IMR-90 (cell line): ENCODE measurements around the gene TGFB2.

Experiments used
- BHLHE40 ChIP-seq: fragments of 150-350 bp; IDR thresholded peaks from 2 replicates; pipeline ENCODE4 v1.6.1; 2016; ENCODE audit warnings: mild to moderate bottlenecking, low read depth, low read length
- CHD1 ChIP-seq: IDR thresholded peaks from 2 replicates; pipeline ENCODE4 v1.6.1; 2012; ENCODE audit warnings: low read depth, low read length, improper control_type of control experiment
- POLR2A ChIP-seq: IDR thresholded peaks from 2 replicates; pipeline ENCODE4 v1.6.1; 2012; ENCODE audit warnings: mild to moderate bottlenecking, low read depth, low read length
- TF ChIP-seq, protein P1 (sequence below): conservative IDR thresholded peaks from 2 replicates; pipeline ENCODE4 v1.5.1; 2012; ENCODE audit warnings: mild to moderate bottlenecking, low read depth, low read length, improper control_type of control experiment

DNA sequence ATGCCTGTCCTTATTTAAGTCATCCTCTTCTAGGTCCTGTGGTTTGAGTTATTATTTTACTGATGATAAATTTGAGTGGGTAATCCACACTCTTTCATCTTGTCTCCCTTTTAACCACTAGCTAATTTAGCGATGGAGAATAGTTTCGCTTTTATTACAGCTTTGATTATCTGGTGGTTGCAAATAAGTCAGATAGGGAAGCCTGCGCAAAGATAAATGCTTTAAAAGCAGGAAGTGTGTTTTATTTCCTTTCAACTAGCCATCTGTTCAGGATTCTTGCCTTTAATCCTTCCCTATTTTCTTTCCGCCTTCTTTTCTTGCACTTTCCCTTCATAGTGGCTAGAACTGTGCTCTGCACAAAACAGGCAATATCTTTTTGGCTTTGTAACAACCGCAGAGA lies 129.0 kb downstream of the TGFB2 start:
- TF ChIP-seq, protein P1, sequence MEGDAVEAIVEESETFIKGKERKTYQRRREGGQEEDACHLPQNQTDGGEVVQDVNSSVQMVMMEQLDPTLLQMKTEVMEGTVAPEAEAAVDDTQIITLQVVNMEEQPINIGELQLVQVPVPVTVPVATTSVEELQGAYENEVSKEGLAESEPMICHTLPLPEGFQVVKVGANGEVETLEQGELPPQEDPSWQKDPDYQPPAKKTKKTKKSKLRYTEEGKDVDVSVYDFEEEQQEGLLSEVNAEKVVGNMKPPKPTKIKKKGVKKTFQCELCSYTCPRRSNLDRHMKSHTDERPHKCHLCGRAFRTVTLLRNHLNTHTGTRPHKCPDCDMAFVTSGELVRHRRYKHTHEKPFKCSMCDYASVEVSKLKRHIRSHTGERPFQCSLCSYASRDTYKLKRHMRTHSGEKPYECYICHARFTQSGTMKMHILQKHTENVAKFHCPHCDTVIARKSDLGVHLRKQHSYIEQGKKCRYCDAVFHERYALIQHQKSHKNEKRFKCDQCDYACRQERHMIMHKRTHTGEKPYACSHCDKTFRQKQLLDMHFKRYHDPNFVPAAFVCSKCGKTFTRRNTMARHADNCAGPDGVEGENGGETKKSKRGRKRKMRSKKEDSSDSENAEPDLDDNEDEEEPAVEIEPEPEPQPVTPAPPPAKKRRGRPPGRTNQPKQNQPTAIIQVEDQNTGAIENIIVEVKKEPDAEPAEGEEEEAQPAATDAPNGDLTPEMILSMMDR, result no peak
- TF ChIP-seq BHLHE40, result no peak
- no peak for TF ChIP-seq POLR2A
- TF ChIP-seq CHD1, result no peak
